Measurements from ENCODE around the gene FAM3D. TPM values are rescaled to one million over a fixed set of nuclear protein-coding genes. Genes with fewer than 3 reads are reported as not detected.

The FAM3D gene
- total RNA-seq, 2 experiments from 2014 or later = not detected

DNA sequence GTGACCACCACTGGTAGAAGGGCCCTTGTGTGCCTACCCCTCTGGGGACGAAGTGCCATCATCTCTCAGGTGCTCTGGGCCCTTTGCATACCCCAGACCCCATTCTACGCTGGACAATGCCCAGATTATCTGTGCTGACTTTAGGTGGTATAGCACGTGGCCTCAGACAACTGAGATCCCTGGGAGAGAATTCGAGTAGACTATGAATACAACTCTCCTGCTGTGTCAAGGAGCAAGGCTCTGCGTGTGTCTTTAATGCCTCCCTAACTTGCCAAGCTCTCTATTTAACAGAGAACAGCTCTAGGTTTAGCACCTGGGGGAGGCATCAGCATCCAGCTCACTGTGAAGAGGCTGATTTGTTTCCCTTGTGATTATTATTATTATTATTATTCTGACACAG lies 29.1 kb downstream of the FAM3D start:
- Mint-ChIP-seq H3K36me3 (no peaks in the 10 kb centered on the region), H3K27me3 (no peaks in the 10 kb centered on the region), H3K27ac (no peak overlapping the region), H3K4me1 (no peaks in the 10 kb centered on the region), H3K9me3 (ENCODE audit: low read depth) (no peaks in the 10 kb centered on the region), H3K4me3 (no peak overlapping the region)
- CTCF ChIA-PET = no interaction called here
- DNase-seq (no peak), ATAC-seq (no peak)

DNA sequence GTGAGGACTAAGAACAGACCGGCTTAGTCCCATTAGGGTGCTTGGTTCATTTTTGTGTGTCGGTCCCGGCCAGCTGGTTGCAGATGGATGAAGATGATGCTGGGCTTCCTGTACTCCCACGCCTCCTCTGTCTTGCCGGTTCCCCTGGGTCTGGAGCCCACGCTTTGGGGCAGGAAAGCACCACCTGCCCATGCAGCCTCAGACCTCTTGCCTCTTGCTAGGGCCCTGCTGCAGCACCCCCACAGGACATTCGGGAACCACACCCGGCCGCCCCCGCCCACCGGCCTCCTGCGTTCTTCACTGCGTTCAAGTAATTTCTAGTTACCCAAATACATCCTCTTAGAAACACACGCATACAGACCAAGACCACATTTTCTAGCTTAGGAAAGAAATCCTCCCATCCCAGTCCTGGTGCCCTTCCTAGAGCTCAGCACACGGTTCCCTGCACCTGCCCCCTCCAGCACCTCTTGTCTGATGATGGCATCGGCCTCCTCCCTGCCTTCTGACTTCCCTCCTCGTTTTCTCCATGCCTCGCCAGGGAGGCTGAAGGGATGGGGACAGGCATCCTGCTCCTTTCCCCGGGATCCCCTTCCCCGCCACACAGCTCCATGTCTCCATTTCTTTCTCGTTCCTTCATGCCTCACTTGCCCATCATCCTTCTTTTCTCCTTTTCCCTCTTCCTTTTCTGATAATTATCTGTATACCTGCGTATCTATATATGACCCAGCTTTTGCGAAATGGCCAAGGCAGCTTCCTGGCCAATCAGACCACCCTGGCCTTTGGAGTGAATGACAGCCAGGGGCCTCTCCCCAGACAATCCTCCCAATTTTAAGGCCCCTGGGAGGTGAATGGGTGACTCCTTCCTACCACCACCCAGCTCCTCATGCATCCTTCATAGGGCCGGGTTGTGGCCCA lies 30.9 kb downstream of the FAM3D start:
- DNase-seq = no peak
- Mint-ChIP-seq H3K36me3 (no peaks in the 10 kb centered on the region), H3K27ac (no peak overlapping the region), H3K4me1 (no peaks in the 10 kb centered on the region), H3K4me3 (no peak overlapping the region), H3K27me3 (peaks cover 1% of the 10 kb centered on the region), H3K9me3 (ENCODE audit: low read depth) (no peaks in the 10 kb centered on the region)
- CTCF ChIA-PET = no interaction called here
- no peak for ATAC-seq

DNA sequence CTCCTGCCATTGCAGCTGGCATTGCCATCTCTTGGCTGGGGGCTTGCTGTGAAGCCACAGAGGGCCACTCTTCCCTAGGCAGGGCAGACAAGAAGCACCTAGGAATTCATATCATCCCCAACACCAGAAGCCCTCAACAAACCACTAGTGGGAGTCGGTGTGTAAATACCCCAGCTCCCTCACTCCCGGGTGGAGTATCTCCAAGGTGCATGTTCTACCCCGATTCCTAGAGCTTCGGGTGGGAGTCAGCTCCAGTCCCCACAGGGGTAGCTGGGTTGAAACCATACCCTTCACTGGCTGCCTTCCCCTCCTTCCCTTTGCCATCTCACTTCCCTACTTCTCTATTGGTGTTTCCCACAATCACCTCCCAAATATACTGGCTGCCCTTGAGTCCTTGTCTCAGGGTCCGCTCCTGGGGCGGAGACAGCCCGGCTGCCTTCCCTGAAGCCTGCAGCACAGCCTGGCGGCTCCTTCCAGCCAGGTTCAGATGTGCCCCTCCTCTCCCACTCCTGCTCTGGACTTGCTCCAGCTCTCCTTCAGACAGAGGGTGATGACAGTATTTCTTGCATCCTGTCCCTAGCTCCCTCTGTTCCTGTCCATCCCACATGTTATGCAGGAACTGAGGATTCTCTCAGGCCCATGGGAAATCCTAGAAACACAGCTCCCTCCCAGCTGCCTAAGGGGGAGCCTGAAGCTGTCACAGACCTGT lies 33.3 kb downstream of the FAM3D start:
- Mint-ChIP-seq H3K9me3 (ENCODE audit: low read depth) (no peaks in the 10 kb centered on the region), H3K36me3 (no peaks in the 10 kb centered on the region), H3K4me1 (no peaks in the 10 kb centered on the region), H3K27me3 (peaks cover 3% of the 10 kb centered on the region), H3K4me3 (no peak overlapping the region), H3K27ac (no peak overlapping the region)
- CTCF ChIA-PET = interaction anchor here (10.1 kb wide), 1 partner anchor 64 kb away, joined by 163 read pairs; no protein-coding TSS in a partner anchor
- DNase-seq (no peak), ATAC-seq (no peak)

DNA sequence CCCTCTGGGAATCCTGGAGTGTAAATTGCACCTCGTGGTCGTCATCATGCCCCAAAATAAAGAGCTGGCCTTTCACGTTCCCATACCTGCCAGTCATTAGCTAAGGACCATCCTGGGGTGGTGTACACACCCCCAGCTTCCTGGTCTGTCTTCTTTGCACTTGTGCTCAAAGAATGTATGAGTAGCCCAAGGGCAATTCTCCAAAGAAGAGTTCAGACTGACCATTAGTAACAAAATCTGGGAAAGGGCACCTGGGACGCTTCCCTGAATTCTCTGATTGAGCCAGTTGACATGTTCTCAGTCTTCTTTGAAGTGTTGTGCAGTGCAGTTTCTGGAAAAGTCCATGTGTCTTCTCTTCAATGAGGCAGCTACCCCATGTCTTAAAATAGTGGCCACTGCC lies 34.8 kb downstream of the FAM3D start:
- CTCF ChIA-PET = interaction anchor here (0.7 to 10.1 kb wide), 6 partner anchors 21 to 444 kb away, joined by 3 to 163 read pairs (median 6); partner anchors contain the start of genes FAM107A, HTD2 and RPP14
- Mint-ChIP-seq H3K4me1 (no peaks in the 10 kb centered on the region), H3K9me3 (ENCODE audit: low read depth) (no peaks in the 10 kb centered on the region), H3K27ac (no peak overlapping the region), H3K36me3 (no peaks in the 10 kb centered on the region), H3K4me3 (no peak overlapping the region), H3K27me3 (peaks cover 3% of the 10 kb centered on the region)
- DNase-seq (no peak), ATAC-seq (no peak)

DNA sequence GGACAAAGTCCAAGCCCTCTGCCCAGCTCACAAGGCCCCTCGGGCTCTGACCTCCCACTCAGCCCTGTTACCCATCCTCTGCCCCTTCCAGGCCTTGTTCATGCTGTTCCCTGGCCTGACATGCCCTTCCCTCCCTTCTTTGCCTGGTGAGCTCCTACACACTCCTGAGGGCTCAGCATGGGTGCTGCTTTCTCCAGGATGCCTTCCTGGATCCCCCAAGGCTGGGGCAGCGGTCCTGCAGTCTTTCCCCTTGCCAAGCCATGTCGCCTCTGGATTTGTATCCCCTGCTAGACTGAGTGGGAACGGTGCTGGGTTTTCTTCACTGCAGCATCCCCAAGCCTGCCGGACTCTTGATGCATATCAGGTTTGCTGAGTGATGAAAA lies 35.9 kb downstream of the FAM3D start:
- Mint-ChIP-seq H3K4me1 (no peaks in the 10 kb centered on the region), H3K4me3 (no peak overlapping the region), H3K36me3 (no peaks in the 10 kb centered on the region), H3K9me3 (ENCODE audit: low read depth) (no peaks in the 10 kb centered on the region), H3K27me3 (peaks cover 3% of the 10 kb centered on the region), H3K27ac (no peak overlapping the region)
- CTCF ChIA-PET = interaction anchor here (0.5 to 10.1 kb wide), 29 partner anchors 8 to 1661 kb away, joined by 3 to 163 read pairs (median 4); partner anchors contain the start of genes ACOX2, FAM107A, HTD2 and KCTD6
- peak; percentile 16 for ATAC-seq
- no peak for DNase-seq

DNA sequence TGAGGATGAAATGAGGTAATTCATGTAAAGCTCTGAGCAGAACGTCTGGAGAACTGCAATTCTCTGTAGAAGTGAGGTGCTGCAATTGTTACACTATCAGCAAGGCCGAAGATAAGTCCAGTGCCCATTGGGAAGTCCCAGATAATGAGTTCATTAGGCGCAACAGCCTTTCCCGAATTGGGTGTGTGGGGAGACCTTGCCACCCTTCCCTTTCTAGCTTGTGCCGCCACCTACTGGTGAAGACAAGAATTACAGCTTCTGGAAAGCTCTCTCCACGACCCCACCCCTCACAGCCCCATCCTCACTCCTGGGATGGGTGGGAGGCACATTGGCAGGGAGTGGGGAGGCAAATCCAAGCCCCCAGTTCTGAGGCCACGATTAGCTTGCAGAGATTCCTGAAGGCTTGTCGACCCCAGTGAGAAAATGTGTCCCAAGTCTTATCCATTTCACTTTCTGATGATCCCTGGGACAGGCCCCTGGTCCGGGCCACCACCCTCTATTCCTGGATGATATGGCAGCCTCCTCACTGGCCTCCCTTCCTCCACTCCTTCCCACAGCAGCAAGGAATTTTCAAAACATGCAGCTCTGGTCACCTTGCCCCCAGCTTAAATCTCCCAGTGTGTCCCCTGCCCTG lies 36.4 kb downstream of the FAM3D start:
- Mint-ChIP-seq H3K9me3 (ENCODE audit: low read depth) (no peaks in the 10 kb centered on the region), H3K36me3 (no peaks in the 10 kb centered on the region), H3K27me3 (peaks cover 3% of the 10 kb centered on the region), H3K4me3 (no peak overlapping the region), H3K4me1 (peaks cover 4% of the 10 kb centered on the region), H3K27ac (no peak overlapping the region)
- ATAC-seq (peak; percentile 45), DNase-seq (peak; percentile 71)
- CTCF ChIA-PET = interaction anchor here (0.5 to 10.1 kb wide), 33 partner anchors 9 to 1660 kb away, joined by 3 to 163 read pairs (median 3); partner anchors contain the start of genes ACOX2, FAM107A, HTD2 and KCTD6

DNA sequence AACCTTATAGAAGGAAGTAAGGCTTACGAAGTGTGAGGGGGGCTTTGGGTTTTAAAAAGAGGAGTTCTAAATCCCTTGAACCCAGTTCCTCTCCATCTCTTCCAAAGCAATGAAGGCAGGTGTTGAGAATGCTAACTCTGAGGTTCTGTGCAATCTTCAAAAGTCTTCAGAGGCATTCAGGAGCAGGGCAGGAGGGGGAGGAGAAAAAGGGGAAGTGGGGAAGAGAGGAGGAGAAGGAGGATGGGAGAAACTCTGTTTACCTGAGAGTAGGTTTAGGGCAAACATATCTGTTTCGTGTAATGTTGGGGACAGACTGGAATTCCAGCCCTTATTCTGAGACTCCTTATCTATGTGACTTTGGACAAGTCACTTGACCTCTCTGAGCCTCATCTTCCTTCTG lies 36.9 kb downstream of the FAM3D start:
- Mint-ChIP-seq H3K4me1 (peaks cover 5% of the 10 kb centered on the region), H3K9me3 (ENCODE audit: low read depth) (no peaks in the 10 kb centered on the region), H3K27ac (no peak overlapping the region), H3K36me3 (no peaks in the 10 kb centered on the region), H3K4me3 (no peak overlapping the region), H3K27me3 (peaks cover 3% of the 10 kb centered on the region)
- CTCF ChIA-PET = interaction anchor here (0.6 to 10.1 kb wide), 21 partner anchors 8 to 907 kb away, joined by 3 to 163 read pairs (median 4); partner anchors contain the start of genes ACOX2, FAM107A, HTD2 and KCTD6
- ATAC-seq (no peak), DNase-seq (no peak)

DNA sequence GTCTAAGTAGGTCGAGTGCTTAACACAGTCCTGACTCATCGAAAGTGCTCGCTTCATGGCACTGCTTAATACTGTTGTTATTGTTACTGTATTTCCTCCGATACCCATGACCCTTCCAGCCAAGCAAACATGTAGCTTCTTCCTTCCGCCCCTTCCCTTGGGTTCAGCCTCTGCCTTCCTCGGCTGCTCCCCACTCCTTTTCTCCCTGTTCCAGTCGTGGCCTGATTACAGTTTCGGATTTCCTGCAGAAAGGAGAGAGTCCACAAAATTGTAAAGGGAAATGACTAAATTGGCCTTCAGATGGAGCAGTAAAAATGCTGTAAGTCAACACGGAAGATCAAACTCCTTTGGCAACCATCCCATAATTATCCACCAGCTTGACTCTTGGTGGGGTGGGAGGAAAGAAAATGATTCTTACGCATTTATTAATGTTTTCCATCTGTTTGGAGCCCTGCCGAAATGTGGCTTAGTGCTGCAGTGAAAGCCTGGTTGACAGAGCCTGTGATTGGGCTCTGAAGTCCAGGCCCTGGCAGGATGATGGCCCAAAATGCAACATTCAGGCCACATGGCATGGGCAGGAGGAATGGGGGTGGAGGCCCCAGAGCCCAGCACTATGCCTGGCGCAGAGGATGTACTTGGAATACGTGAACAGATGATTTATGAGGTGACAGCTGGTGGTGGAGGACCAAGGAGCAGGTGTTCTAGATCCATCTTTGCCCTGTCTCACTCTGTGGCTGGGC lies 37.6 kb downstream of the FAM3D start:
- peaks cover 3% of the 10 kb centered on the region for H3K27me3 Mint-ChIP-seq
- H3K36me3 Mint-ChIP-seq = no peaks in the 10 kb centered on the region
- H3K9me3 Mint-ChIP-seq (ENCODE audit: low read depth) = no peaks in the 10 kb centered on the region
- no peak overlapping the region for H3K4me3 Mint-ChIP-seq
- CTCF ChIA-PET = interaction anchor here (1.0 to 10.1 kb wide), 5 partner anchors 14 to 297 kb away, joined by 3 to 163 read pairs (median 3); no protein-coding TSS in a partner anchor
- DNase-seq = no peak
- H3K27ac Mint-ChIP-seq = no peak overlapping the region
- no peak for ATAC-seq
- H3K4me1 Mint-ChIP-seq = peaks cover 5% of the 10 kb centered on the region

DNA sequence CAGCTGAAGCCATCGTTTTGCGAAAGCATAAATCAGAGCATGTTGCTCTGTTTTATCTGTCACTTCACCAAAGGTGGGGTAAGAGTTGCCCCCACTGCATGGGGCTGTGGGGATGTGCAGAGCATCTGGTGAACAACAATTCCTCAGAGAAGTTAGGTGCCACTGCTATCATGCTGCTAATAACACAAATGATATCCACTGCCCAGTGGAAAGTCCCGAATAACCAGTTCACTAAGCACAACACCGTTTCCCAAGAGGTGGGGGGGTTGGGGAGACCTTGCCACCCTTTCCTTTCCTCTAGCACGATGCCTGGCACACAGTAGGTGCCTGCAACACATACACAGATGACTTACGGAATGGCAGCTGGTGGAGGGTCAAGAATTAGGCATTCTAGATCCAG lies 38.6 kb downstream of the FAM3D start:
- Mint-ChIP-seq H3K9me3 (ENCODE audit: low read depth) (no peaks in the 10 kb centered on the region), H3K36me3 (no peaks in the 10 kb centered on the region), H3K4me3 (no peak overlapping the region), H3K27ac (no peak overlapping the region), H3K27me3 (peaks cover 3% of the 10 kb centered on the region), H3K4me1 (peaks cover 5% of the 10 kb centered on the region)
- no peak for DNase-seq
- no peak for ATAC-seq
- CTCF ChIA-PET = interaction anchor here (1.6 to 10.1 kb wide), 2 partner anchors 28 to 58 kb away, joined by 3 to 163 read pairs; no protein-coding TSS in a partner anchor

DNA sequence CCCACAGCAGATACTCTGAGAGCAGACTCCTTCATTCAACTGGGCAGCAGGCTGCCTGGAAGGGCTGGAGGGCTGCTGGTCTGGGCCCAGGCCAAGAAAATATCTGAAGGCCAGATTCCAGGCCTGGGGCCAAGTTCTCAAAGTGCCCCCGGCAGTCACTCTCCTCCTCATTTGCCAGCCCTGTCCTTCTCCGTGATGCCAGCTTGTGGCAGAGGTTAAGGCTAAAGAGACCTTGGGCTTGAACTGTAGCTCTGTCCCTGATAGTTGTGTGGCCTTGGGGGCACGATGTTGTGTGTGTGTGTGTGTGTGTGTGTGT lies 39.0 kb downstream of the FAM3D start:
- CTCF ChIA-PET = interaction anchor here (1.4 to 10.1 kb wide), 2 partner anchors 58 to 321 kb away, joined by 3 to 163 read pairs; no protein-coding TSS in a partner anchor
- no peak overlapping the region for H3K27ac Mint-ChIP-seq

DNA sequence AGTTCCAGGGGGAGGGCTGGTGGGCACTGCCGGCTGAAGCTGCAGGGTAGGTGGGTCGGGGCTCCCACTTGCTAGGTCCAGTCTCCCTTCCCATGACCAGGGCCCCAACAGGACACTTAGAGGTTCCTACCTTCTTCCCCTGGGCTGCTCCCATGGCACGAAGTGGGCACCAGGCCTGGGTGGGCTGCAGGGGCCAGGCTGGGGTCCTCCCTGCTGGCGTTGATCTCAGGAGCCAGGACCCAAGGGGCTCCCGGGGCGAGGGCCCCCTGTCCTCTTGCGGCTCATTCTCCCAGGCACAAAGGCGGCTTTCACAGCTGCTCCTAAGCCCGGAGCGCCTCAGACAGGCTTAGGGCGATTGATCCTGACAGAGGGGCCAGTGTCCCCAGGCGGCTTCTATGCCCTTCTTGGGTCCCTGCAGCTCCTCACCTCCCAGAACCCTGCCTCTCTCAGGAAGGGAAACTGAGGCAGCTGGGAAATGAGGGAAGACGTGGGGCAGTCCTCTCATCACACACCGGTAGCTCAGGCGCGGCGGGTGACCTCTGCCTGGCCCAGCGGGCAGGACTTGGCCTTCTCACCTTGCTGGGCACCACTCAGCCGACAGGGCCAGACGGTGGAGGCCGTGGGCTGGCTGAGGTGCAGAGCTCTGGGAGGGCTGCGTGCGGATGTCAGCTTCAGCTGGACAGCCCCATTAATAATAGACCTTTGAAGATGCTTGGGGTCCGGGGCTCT lies 39.6 kb downstream of the FAM3D start:
- CTCF ChIA-PET = interaction anchor here (1.4 to 10.1 kb wide), 2 partner anchors 58 to 320 kb away, joined by 3 to 163 read pairs; no protein-coding TSS in a partner anchor
- ATAC-seq = no peak

More for the DNA sequence above, 39.0 kb downstream of the FAM3D start:
- ATAC-seq = no peak
- no peaks in the 10 kb centered on the region for H3K9me3 Mint-ChIP-seq (ENCODE audit: low read depth)
- no peak overlapping the region for H3K4me3 Mint-ChIP-seq
- peaks cover 3% of the 10 kb centered on the region for H3K27me3 Mint-ChIP-seq
- DNase-seq = no peak
- peaks cover 5% of the 10 kb centered on the region for H3K4me1 Mint-ChIP-seq
- H3K36me3 Mint-ChIP-seq = no peaks in the 10 kb centered on the region

DNA sequence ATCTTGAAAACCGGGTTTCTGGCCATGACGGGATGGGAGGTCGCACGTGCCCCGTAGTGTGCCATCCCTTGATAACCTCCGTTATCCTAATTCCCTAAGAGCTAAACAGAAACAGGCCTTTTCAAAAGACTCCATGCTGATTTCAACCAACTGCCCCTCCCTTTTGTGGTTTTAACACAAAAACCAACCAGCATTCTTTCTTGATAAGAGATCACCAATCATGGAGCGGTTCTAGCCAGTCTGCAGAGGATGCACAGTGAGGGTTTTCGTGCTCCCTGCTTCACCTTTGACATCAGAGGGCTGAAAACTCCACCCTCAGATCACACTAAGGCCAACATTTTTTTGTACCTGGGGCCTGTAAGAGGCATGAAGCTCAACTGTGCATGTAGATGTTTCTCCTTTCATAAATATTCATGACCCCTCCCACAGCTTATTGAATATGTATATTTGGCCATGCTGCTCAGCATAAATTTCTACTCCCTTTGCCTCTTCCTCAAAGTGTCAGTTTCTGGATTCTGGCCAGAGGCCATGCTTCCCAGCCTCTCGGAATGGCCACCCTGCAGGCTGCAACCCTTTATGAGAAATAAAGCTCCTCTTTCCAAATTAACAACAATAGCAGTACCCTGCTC lies 41.3 kb downstream of the FAM3D start:
- H3K4me3 Mint-ChIP-seq = no peak overlapping the region
- H3K36me3 Mint-ChIP-seq = no peaks in the 10 kb centered on the region

More for the DNA sequence above, 39.6 kb downstream of the FAM3D start:
- DNase-seq = no peak
- Mint-ChIP-seq H3K36me3 (no peaks in the 10 kb centered on the region), H3K4me3 (no peak overlapping the region), H3K9me3 (ENCODE audit: low read depth) (no peaks in the 10 kb centered on the region), H3K27ac (no peak overlapping the region), H3K4me1 (peaks cover 5% of the 10 kb centered on the region), H3K27me3 (peaks cover 3% of the 10 kb centered on the region)

More for the DNA sequence above, 41.3 kb downstream of the FAM3D start:
- no peaks in the 10 kb centered on the region for H3K27me3 Mint-ChIP-seq
- DNase-seq = no peak
- peaks cover 5% of the 10 kb centered on the region for H3K4me1 Mint-ChIP-seq
- no peak for ATAC-seq
- no peaks in the 10 kb centered on the region for H3K9me3 Mint-ChIP-seq (ENCODE audit: low read depth)
- no peak overlapping the region for H3K27ac Mint-ChIP-seq
- CTCF ChIA-PET = interaction anchor here (10.1 kb wide), 1 partner anchor 56 kb away, joined by 163 read pairs; no protein-coding TSS in a partner anchor
